Suprapubic skin (tissue), 4 donors: ENCODE data around the gene MAD1L1. TPM values are rescaled to one million over a fixed set of nuclear protein-coding genes. Genes with fewer than 3 reads are reported as not detected.

Experiments used
- DNase-seq, 2 donors: peaks; one replicate each; pipeline ENCODE4 v3.0.0-alpha.2; 2019; ENCODE audit warnings: low spot score in 2 of 2
- H3K27ac ChIP-seq: fragments of 200-600 bp; sonication (generic); one replicate; pipeline ENCODE4 v1.5.1; 2019
- H3K27me3 ChIP-seq: fragments of 200-600 bp; sonication (generic); one replicate; pipeline ENCODE4 v1.5.1; 2019
- H3K36me3 ChIP-seq: fragments of 200-600 bp; sonication (generic); one replicate; pipeline ENCODE4 v1.5.1; 2019
- H3K4me1 ChIP-seq: fragments of 200-600 bp; sonication (generic); one replicate; pipeline ENCODE4 v1.5.1; 2019
- H3K4me3 ChIP-seq: fragments of 200-600 bp; sonication (generic); one replicate; pipeline ENCODE4 v1.5.1; 2019; ENCODE audit warnings: mild to moderate bottlenecking
- H3K9me3 ChIP-seq: fragments of 200-600 bp; sonication (generic); one replicate; pipeline ENCODE4 v1.5.1; 2019
- EP300 ChIP-seq: sonication (generic); formaldehyde crosslinking; IDR thresholded peaks from one replicate; pipeline ENCODE4 v1.6.1; 2017; ENCODE audit warnings: antibody characterized with exemption
- POLR2A ChIP-seq, 2 donors: fragments of 450-650 bp; IDR thresholded peaks; one replicate each; pipeline ENCODE4 v1.6.1; 2017; ENCODE audit warnings: antibody characterized with exemption in 2 of 2, mild to moderate bottlenecking in 2 of 2, moderate library complexity in 2 of 2
- POLR2AphosphoS5 ChIP-seq, 3 donors: sonication (generic); formaldehyde crosslinking; IDR thresholded peaks; one replicate each; pipeline ENCODE4 v1.6.1; 2017; ENCODE audit warnings: antibody characterized with exemption in 3 of 3
- WGBS: methylation state at CpG from one replicate; pipeline ENCODE4 v1.1.5; 2018; 5-methylcytosine and 5-hydroxymethylcytosine counted together
- total RNA-seq, 4 donors: library from RNA; depleted of rRNA; stranded (reverse); fragments of >200 nt; gene quantifications; one replicate each; pipeline ENCODE4 v1.1.0, GENCODE V29; 2016
- TF ChIP-seq, protein P1 (sequence below), 2 donors: fragments of 200-600 bp in 1 of 2; fragments of 450-650 bp in 1 of 2; sonication (generic) in 1 of 2; IDR thresholded peaks; one replicate each; pipeline ENCODE4 v1.5.1; 2016 to 2019; ENCODE audit warnings: antibody characterized with exemption in 2 of 2, mild to moderate bottlenecking in 1 of 2, moderate library complexity in 1 of 2

The MAD1L1 gene
- total RNA-seq, 4 donors from 2014 or later, result 53.2 to 69.8 (median 62.2) TPM

DNA sequence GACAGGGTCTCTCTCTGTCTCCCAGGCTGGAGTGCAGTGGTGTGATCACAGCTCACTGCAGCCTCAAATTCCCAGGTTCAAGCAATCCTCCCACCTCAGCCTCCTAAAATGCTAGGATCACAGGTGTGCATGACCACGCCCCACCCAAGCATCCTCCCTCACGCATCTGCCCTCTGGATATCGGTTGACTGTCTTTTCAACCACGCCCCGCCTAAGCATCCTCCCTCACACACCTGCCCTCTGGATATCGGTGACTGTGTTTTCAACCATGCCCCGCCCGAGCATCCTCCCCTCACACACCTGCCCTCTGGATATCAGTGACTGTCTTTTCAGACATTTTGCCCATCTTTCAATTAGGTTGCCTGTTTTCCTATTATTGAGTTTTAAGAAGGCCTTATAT lies 140.5 kb downstream of the MAD1L1 start:
- 89% methylated on average over 8 of the region's 8 CpGs for WGBS
- no peaks in the 10 kb centered on the region for H3K9me3 ChIP-seq
- H3K4me1 ChIP-seq, result no peaks in the 10 kb centered on the region
- TF ChIP-seq POLR2A (IDR thresholded peaks at IDR 0.05), result no peak
- TF ChIP-seq, protein P1, sequence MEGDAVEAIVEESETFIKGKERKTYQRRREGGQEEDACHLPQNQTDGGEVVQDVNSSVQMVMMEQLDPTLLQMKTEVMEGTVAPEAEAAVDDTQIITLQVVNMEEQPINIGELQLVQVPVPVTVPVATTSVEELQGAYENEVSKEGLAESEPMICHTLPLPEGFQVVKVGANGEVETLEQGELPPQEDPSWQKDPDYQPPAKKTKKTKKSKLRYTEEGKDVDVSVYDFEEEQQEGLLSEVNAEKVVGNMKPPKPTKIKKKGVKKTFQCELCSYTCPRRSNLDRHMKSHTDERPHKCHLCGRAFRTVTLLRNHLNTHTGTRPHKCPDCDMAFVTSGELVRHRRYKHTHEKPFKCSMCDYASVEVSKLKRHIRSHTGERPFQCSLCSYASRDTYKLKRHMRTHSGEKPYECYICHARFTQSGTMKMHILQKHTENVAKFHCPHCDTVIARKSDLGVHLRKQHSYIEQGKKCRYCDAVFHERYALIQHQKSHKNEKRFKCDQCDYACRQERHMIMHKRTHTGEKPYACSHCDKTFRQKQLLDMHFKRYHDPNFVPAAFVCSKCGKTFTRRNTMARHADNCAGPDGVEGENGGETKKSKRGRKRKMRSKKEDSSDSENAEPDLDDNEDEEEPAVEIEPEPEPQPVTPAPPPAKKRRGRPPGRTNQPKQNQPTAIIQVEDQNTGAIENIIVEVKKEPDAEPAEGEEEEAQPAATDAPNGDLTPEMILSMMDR (IDR thresholded peaks at IDR 0.05), result no peak
- no peak for TF ChIP-seq POLR2AphosphoS5 (IDR thresholded peaks at IDR 0.05)
- TF ChIP-seq EP300, result no peak
- H3K27ac ChIP-seq, result no peak overlapping the region
- H3K4me3 ChIP-seq, result no peak overlapping the region
- no peak for DNase-seq
- no peaks in the 10 kb centered on the region for H3K27me3 ChIP-seq
- no peaks in the 10 kb centered on the region for H3K36me3 ChIP-seq

DNA sequence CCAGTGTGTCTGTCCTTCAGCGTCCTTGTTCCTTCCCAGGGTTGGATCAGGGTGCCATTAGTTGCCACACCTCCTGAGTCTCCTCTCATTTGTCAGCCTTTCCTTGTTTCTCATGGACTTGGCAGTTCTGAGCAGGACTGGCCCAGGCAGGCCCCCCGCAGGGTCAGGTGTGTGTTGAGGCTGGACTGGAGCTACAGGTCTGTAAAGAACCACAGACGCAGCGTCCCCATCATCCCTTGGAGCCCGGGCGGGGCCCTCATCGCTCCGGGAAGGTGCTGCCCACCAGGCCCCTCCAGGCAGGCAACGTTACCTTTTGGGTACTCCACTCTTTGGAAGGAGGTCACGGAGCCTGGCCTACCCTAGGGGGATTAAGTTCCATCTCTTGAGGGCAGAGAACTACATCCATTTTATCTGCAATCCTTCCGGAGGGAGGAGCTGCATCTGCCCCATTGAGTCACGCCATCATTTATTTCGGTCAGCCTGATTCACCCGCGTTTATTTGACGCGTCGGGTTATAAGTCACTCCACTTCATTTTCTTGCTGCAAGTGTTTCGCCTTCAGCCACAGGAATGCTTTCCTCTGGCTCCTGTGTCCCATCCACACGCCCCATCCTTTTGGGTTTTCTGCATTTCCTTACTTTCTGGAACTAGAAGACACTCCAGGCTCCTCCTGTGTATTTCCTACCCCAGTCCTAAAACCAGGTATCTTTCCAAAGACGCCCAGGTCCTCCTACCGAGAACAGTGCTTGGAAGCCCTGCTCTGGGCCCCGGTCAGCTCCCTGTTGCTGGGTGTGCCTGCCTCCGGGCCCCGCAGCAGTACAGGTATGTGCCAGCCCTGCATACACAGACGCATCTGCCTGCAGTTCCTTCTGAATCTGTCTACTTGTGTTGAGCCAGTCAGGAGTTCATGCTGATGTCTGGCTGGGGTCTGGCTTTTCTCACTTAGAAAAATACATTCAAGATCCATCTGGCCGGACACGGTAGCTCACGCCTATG lies 141.9 kb downstream of the MAD1L1 start:
- no peaks in the 10 kb centered on the region for H3K4me1 ChIP-seq
- no peaks in the 10 kb centered on the region for H3K36me3 ChIP-seq
- H3K27ac ChIP-seq, result no peak overlapping the region
- H3K4me3 ChIP-seq, result no peak overlapping the region
- 86% methylated on average over 29 of the region's 29 CpGs for WGBS
- H3K27me3 ChIP-seq, result no peaks in the 10 kb centered on the region
- TF ChIP-seq EP300 (no peak), POLR2A (IDR thresholded peaks at IDR 0.05) (no peak), POLR2AphosphoS5 (IDR thresholded peaks at IDR 0.05) (no peak)
- TF ChIP-seq, protein P1 (IDR thresholded peaks at IDR 0.05), result no peak
- DNase-seq, result no peak
- no peaks in the 10 kb centered on the region for H3K9me3 ChIP-seq

- TF ChIP-seq, protein P1 (IDR thresholded peaks at IDR 0.05), result no peak
- TF ChIP-seq POLR2AphosphoS5 (IDR thresholded peaks at IDR 0.05), result no peak
- Histone ChIP-seq H3K9me3 (no peaks in the 10 kb centered on the region), H3K36me3 (peaks cover 6% of the 10 kb centered on the region), H3K27me3 (no peaks in the 10 kb centered on the region), H3K4me3 (no peak overlapping the region), H3K4me1 (no peaks in the 10 kb centered on the region), H3K27ac (no peak overlapping the region)
- 92% methylated on average over 10 of the region's 15 CpGs for WGBS
- no peak for DNase-seq
Observed at GRCh38 chr7:2088801-2089200, 143.9 kb downstream of the MAD1L1 start.

- H3K4me3 ChIP-seq, result no peak overlapping the region
- 92% methylated on average over 11 of the region's 11 CpGs for WGBS
- no peak overlapping the region for H3K27ac ChIP-seq
- peaks cover 13% of the 10 kb centered on the region for H3K36me3 ChIP-seq
- DNase-seq, result no peak
- no peaks in the 10 kb centered on the region for H3K9me3 ChIP-seq
- H3K27me3 ChIP-seq, result no peaks in the 10 kb centered on the region
- no peak for TF ChIP-seq EP300
- TF ChIP-seq, protein P1 (IDR thresholded peaks at IDR 0.05), result no peak
- H3K4me1 ChIP-seq, result no peaks in the 10 kb centered on the region
Observed at GRCh38 chr7:2087744-2088143, 145.0 kb downstream of the MAD1L1 start.

- DNase-seq, result no peak
- WGBS, result 88% methylated on average over 13 of the region's 13 CpGs
- H3K27me3 ChIP-seq, result no peaks in the 10 kb centered on the region
- H3K4me1 ChIP-seq, result no peaks in the 10 kb centered on the region
- no peaks in the 10 kb centered on the region for H3K9me3 ChIP-seq
- H3K4me3 ChIP-seq, result no peak overlapping the region
- TF ChIP-seq, protein P1 (IDR thresholded peaks at IDR 0.05), result no peak
- no peak for TF ChIP-seq POLR2AphosphoS5 (IDR thresholded peaks at IDR 0.05)
- no peak for TF ChIP-seq POLR2A (IDR thresholded peaks at IDR 0.05)
- no peak for TF ChIP-seq EP300
- H3K27ac ChIP-seq, result no peak overlapping the region
- peaks cover 17% of the 10 kb centered on the region for H3K36me3 ChIP-seq
Observed at GRCh38 chr7:2086229-2086628, 146.5 kb downstream of the MAD1L1 start.
